Fibroblast of lung (primary cell): ENCODE measurements around the gene NEUROD2. TPM values are rescaled to one million over a fixed set of nuclear protein-coding genes. Genes with fewer than 3 reads are reported as not detected.

ENCODE experiments used
- DNase-seq, 2 donors: peaks; one replicate each; pipeline versions ENCODE4 v3.0.0 to v3.0.0-alpha.2; 2010; ENCODE audit warnings: low read depth in 2 of 2
- H2AFZ ChIP-seq: 2 replicates; pipeline ENCODE4 v1.5.1; 2012; ENCODE audit warnings: low read length, control low read depth, inconsistent platforms
- H3K27ac ChIP-seq: 2 replicates; pipeline ENCODE4 v1.5.1; 2011; ENCODE audit warnings: low read length, control low read depth; ENCODE audit not compliant: insufficient read depth
- H3K27me3 ChIP-seq: 2 replicates; pipeline ENCODE4 v1.5.1; 2011; ENCODE audit warnings: mild to moderate bottlenecking, low read length; ENCODE audit not compliant: control insufficient read depth, insufficient read depth
- H3K36me3 ChIP-seq: 2 replicates; pipeline ENCODE4 v1.5.1; 2011; ENCODE audit warnings: low read length; ENCODE audit not compliant: control insufficient read depth, insufficient read depth
- H3K4me1 ChIP-seq: 2 replicates; pipeline ENCODE4 v1.5.1; 2011; ENCODE audit warnings: low read length; ENCODE audit not compliant: control insufficient read depth, insufficient read depth; ENCODE audit errors: extremely low read depth
- H3K4me2 ChIP-seq: 2 replicates; pipeline ENCODE4 v1.5.1; 2011; ENCODE audit warnings: low read length, control low read depth; ENCODE audit not compliant: insufficient read depth; ENCODE audit errors: extremely low read depth
- H3K4me3 ChIP-seq, 4 experiments: fragments of 200-600 bp in 1 of 4; sonication (generic) in 1 of 4; replicated peaks in 1 of 4; 2 replicates each; pipeline ENCODE4 v1.5.1; 2011 to 2016; ENCODE audit warnings: low read length in 4 of 4, low read depth in 3 of 4, mild to moderate bottlenecking in 3 of 4, control low read depth in 2 of 4, inconsistent platforms in 1 of 4, mixed read lengths in 1 of 4; ENCODE audit not compliant: insufficient read depth in 1 of 4; ENCODE audit errors: control extremely low read depth in 1 of 4
- H3K79me2 ChIP-seq: 2 replicates; pipeline ENCODE4 v1.5.1; 2012; ENCODE audit warnings: mild to moderate bottlenecking, low read length, inconsistent platforms; ENCODE audit not compliant: control insufficient read depth, insufficient read depth
- H3K9ac ChIP-seq: 2 replicates; pipeline ENCODE4 v1.5.1; 2011; ENCODE audit warnings: mild to moderate bottlenecking, low read length, control low read depth; ENCODE audit not compliant: insufficient read depth
- H3K9me3 ChIP-seq: 2 replicates; pipeline ENCODE4 v1.5.1; 2012; ENCODE audit warnings: low read depth, low read length; ENCODE audit not compliant: control insufficient read depth, insufficient read depth
- H4K20me1 ChIP-seq: 2 replicates; pipeline ENCODE4 v1.5.1; 2011; ENCODE audit warnings: low read length; ENCODE audit not compliant: control insufficient read depth, insufficient read depth; ENCODE audit errors: extremely low read depth
- CTCF ChIP-seq, 2 donors: IDR thresholded peaks in 1 of 2; conservative IDR thresholded peaks in 1 of 2; 1 replicate in 1 of 2; 2 replicates in 1 of 2; pipeline ENCODE4 v1.5.1; 2011 to 2012; ENCODE audit warnings: low read length in 2 of 2, control low read depth in 1 of 2, inconsistent platforms in 1 of 2, low read depth in 1 of 2, mild to moderate bottlenecking in 1 of 2
- EZH2 ChIP-seq: IDR thresholded peaks from 2 replicates; pipeline ENCODE4 v1.5.1; 2012; ENCODE audit warnings: low read length, control low read depth, mild to moderate bottlenecking; ENCODE audit errors: missing control alignments
- polyA plus RNA-seq, 2 donors: library from polyadenylated mRNA; depleted of rRNA in 1 of 2; stranded (reverse) in 1 of 2; unstranded in 1 of 2; fragments of >200 nt; gene quantifications; 2 replicates each; pipeline ENCODE4 v1.2.1, GENCODE V29; 2011 to 2012; ENCODE audit warnings: missing spikeins in 1 of 2
- total RNA-seq: library from RNA; depleted of rRNA; stranded (reverse); fragments of >200 nt; gene quantifications from 2 replicates; pipeline ENCODE4 v1.2.1, GENCODE V29; 2014

NEUROD2 gene
- total and polyA plus RNA-seq, 2 donors (not counting 1 experiment from before 2014, with no cell fraction given), result not detected

- Histone ChIP-seq H3K9me3 (no peaks in the 10 kb centered on the region), H3K36me3 (no peaks in the 10 kb centered on the region), H3K27ac (no peak overlapping the region), H3K4me1 (no peaks in the 10 kb centered on the region), H3K9ac (no peak overlapping the region), H2AFZ (no peak overlapping the region), H3K79me2 (no peaks in the 10 kb centered on the region), H4K20me1 (no peaks in the 10 kb centered on the region), H3K4me3 (no peak overlapping the region), H3K27me3 (peaks cover 40% of the 10 kb centered on the region), H3K4me2 (no peak overlapping the region)
- no peak for TF ChIP-seq CTCF (conservative IDR thresholded peaks at IDR 0.05 in 1 of 2, IDR thresholded peaks at IDR 0.05 in 1 of 2; ENCODE audit: low read depth in 1 of 2, low read length in 2 of 2)
- TF ChIP-seq EZH2, result no peak
- DNase-seq, result no peak
Measured at GRCh38 chr17:39609416-39610025, 1.8 kb upstream of the NEUROD2 start.

- no peaks in the 10 kb centered on the region for H3K9me3 ChIP-seq
- no peak overlapping the region for H3K27ac ChIP-seq
- H2AFZ ChIP-seq, result no peak overlapping the region
- TF ChIP-seq CTCF (conservative IDR thresholded peaks at IDR 0.05 in 1 of 2, IDR thresholded peaks at IDR 0.05 in 1 of 2; ENCODE audit: low read depth in 1 of 2, low read length in 2 of 2) (no peak), EZH2 (no peak)
- no peaks in the 10 kb centered on the region for H3K36me3 ChIP-seq
- H4K20me1 ChIP-seq, result no peaks in the 10 kb centered on the region
- H3K4me2 ChIP-seq, result no peak overlapping the region
- no peak overlapping the region for H3K9ac ChIP-seq
- H3K79me2 ChIP-seq, result no peaks in the 10 kb centered on the region
- no peak for DNase-seq
- no peak overlapping the region for H3K4me3 ChIP-seq
- no peaks in the 10 kb centered on the region for H3K4me1 ChIP-seq
- peaks cover 47% of the 10 kb centered on the region for H3K27me3 ChIP-seq
Measured at GRCh38 chr17:39608142-39608981, 642 bp upstream of the NEUROD2 start.

- Histone ChIP-seq H3K4me1 (no peaks in the 10 kb centered on the region), H3K4me3 (no peak overlapping the region), H3K79me2 (no peaks in the 10 kb centered on the region), H3K4me2 (no peak overlapping the region), H4K20me1 (no peaks in the 10 kb centered on the region), H3K36me3 (no peaks in the 10 kb centered on the region), H3K9ac (no peak overlapping the region), H3K27me3 (peaks cover 58% of the 10 kb centered on the region), H2AFZ (no peak overlapping the region), H3K27ac (no peak overlapping the region), H3K9me3 (no peaks in the 10 kb centered on the region)
- TF ChIP-seq CTCF (conservative IDR thresholded peaks at IDR 0.05 in 1 of 2, IDR thresholded peaks at IDR 0.05 in 1 of 2; ENCODE audit: low read depth in 1 of 2, low read length in 2 of 2), result no peak
- peak; percentile 96 for TF ChIP-seq EZH2
- DNase-seq, result no peak
Measured at GRCh38 chr17:39607057-39607850, 466 bp downstream of the NEUROD2 start.
